Medulla oblongata (tissue), 1 donor: ENCODE results near the gene SOWAHC.
A peak's percentile ranks its signal among the peaks of the same experiment; 100 is the strongest.
"Not testable (repeated sequence)": the region's sequence is repeated elsewhere in the genome, so short reads cannot be mapped to it uniquely, and the experiment has no call there.

Source experiments
- DNase-seq: peaks from one replicate; pipeline ENCODE4 v3.0.0-alpha.2; 2015; ENCODE audit errors: extremely low spot score

The SOWAHC gene, protein sequence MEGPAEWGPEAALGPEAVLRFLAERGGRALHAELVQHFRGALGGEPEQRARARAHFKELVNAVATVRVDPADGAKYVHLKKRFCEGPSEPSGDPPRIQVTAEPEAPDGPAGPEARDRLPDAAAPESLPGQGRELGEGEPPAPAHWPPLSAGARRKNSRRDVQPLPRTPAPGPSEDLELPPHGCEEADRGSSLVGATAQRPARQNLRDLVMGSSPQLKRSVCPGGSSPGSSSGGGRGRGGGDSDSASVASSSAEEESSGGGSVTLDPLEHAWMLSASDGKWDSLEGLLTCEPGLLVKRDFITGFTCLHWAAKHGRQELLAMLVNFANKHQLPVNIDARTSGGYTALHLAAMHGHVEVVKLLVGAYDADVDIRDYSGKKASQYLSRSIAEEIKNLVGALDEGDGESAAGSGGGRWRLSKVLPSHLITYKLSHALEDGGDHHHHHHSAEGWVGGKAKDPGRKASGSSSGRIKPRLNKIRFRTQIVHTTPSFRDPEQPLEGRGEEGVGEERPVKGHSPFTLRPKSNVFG

DNA sequence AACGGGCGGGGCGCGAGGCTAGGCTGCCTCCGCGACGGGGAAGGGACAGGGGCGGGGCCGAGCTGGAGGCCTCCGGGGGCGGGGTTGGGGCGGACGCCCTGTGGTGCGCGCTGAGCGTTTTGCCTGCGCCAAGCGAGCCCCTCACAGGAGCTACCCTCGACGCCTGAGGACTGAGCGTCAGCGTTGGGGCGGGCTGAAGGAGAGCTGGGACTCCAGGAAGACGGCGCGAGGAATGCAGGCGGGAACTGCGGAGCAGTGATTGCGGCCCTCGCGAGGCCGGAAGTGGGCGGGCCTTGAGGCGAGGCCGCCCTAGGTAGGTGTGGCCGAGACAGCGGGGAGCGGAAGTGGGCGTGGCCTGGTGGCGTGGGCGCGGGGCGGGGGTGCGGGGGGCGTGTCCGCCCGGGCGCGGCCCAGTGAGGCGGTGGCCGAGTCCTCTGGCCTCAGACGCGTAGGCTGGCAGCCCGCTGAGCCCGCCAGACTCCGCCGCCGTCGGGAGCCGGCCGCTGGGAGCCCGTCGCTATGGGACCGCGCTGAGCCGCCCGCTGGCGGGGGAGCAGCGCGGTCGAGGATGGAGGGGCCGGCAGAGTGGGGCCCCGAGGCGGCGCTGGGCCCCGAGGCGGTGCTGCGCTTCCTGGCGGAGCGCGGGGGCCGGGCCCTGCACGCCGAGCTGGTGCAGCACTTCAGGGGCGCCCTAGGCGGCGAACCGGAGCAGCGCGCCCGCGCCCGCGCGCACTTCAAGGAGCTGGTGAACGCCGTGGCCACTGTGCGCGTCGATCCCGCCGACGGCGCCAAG lies at the start of gene SOWAHC, which contains the start of gene SEPTIN10:
SOWAHC (plus strand) TSS at position 443 of the 793 bp plus-strand sequence; CDS start at position 569, 126 bp downstream.
SEPTIN10 (minus strand) TSS at position 45 of the 793 bp plus-strand sequence. CDS start 139 bp downstream, outside the sequence.
- peak; percentile 97 for DNase-seq

DNA sequence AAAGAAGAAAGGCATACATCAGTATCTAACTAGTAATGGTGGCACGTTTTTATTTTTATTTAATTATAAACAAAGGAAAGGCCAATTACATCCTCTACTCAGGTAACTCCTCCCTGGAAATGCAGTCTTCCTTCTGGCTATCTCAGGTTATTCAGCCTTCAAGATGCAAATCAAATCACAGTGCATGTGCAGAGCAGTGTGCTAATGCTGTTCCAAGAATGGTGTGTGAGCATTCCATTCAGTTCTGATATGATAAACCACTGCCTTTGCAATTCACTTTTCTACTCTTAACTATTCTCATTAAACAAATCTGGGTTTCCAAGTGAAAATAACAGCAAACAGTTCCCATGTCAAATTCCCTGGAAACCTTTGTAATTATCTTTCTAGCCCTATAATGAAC lies 38.8 kb upstream of the SOWAHC start:
- DNase-seq: no peak

DNA sequence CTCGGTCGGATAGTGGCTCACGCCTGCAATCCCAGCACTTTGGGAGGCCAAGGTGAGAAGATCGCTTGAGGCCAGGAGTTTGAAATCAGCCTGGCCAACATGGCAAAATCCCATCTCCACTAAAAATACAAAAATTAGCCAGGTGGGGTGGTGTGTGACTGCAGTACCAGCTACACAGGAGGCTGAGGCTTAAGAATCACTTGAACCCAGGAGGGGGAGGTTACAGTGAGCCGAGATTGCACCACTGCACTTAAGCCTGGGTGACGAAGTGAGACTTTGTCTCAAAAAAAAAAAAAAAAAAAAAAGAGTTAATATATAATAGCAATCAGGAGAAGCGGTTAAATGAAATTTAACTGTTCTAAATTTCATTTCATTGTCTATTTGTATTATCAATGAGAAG lies 36.5 kb upstream of the SOWAHC start:
- not testable (repeated sequence) for DNase-seq

DNA sequence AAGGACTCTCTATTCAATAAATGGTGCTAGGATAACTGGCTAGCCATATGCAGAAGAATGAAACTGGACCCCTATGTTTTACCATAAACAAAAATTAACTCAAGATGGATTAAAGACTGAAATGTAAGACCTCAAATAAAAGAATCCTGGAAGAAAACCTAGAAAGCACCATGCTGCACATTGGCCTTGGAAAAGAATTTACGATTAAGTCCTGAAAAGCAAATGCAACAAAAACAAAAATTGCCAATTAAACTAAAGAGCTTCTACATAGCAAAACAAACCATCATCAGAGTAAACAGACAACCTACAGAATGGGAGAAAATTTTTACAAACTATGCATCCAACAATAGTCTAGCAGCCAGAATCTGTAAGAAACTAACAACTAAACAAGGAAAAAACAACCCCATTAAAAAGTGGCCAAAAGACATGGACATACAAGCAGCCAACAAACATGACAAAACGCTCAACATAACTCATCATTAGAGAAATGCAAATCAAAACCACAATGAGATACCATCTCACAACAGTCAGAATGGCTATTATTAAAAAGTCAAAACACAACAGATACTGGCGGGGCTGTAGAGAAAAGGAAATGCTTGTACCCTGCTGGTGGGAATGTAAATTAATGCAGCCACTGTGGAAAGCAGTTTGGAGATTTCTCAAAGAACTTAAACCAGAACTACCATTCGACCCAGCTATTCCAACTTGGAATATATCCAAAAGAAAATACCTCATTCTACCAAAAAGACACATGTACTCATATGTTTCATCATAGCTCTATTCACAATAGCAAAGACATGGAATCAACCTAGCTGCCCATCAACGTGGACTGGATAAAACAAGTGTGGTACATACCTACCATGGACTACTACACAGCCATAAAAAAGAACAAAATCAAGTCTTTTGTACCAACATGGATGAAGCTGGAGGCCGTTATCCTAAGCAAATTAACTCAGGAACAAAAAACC lies 31.0 kb upstream of the SOWAHC start:
- no peak for DNase-seq

DNA sequence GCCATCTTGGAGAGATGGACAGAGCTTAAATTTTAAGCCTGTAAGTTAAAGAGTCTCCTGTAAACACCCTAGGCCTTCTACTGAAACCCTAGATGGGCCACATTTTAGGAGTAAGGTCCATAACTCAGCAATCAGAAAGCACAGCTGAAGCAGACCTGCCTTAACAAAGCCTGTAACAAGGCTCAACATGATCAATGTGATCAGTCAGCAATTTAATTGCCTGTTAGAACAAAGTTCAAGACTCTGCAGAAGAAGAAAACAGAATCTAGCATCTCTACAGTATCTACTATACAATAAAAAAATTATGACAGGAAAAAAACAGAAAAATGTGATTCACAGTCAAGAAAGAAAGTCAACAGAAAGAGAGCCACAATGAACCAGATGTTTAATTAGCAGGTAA lies 27.5 kb upstream of the SOWAHC start:
- DNase-seq: no peak

DNA sequence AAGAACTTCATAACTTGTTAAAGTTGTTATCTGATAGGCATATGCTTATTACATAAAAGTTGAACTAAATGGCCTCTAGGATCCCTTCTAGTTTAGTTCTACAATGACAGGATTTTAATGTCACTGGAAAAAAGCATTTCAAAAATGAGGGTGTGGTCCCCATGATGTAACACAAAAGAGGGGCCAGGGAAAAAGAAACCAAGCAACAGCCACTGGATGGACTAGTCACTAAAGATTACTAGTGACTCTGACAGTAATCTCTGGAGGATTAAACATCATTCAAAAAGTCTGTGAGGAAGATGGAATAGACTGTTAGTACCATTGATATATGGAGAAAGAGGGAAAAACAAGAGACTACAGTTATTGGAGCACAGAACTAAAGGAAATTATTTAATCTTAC lies 23.0 kb upstream of the SOWAHC start:
- no peak for DNase-seq

DNA sequence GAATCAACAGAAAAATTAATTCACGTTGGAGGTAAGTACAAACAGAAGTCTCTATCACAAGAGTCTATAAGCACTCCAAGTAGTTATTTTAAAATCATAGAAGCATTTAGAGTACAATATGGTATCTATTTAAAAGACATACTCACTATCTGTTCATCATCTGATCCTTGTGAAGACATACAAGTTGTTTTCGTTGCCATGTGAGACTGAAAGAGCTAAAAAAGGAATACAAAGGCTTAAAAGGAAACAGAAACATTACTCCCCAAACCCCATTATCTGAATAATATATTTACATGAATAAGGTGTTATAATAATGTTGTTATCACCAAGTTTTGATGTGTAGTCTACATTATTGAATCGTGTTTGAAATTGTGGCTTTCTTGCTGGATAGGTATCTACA lies 21.3 kb upstream of the SOWAHC start:
- no peak for DNase-seq

DNA sequence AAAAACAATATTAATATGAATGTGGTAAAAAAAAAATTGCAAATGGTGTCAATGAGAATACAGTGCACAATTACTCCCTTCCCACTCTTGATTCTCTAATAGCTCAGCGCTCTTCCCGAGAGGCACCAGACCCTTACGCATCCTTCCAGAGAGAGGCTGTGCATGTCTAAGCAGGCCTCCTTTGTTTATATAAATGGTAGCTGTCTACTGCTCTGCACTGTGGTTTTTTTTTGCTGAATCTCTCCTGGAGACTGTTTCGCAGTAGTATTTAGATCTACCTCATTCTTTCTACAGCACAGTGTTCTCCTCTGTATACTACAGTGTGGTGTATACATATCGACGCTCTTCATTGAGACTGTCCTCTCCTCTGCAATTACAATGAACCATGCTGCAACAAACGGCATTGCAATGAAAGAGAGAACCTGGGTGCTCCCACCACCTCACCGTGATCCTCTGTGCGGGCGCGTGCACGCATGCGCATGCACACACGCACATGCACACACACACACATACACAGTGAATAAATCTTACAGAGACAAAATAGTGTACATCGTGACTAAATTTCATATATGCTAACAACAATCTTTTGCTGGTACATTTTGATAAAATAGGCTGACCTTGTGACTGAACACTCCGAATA lies 19.8 kb upstream of the SOWAHC start:
- DNase-seq: peak; percentile 71

DNA sequence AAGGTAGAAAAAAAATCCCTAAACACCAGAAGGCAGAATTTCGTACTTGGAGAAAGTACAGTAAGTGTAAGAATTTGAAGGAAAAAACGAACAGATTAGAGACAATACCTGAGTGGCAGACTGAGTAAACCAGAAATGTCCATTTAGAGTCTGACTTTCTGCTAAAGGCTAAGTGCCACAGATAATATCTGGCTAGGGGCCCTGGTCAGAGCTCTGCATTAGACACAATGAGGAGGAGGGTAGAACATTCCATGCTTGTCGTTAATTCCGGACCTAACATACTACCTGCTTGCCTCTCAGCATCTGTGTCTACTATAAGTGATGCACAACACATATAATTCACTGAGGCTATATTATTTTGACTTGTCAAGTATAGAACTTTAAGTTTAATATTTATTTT lies 18.5 kb upstream of the SOWAHC start:
- DNase-seq: no peak

DNA sequence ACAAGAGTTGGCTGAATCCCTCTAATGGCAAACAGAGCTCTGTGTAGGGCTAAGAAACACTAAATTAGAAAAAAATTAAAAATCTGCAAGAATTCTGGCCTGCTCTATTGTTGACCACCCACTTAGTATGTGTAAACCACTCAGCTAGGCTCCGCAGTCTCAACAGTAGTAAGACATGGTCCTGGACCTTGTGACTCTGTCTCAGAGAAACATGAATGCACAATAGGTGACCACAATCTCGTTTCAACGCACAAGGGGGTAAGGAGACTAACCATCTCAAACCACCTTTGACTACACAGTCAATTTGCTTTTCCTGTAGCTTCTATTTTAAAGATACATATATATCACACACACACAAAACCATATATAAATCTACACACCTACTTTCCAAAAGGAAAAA lies 16.9 kb upstream of the SOWAHC start:
- DNase-seq: no peak

DNA sequence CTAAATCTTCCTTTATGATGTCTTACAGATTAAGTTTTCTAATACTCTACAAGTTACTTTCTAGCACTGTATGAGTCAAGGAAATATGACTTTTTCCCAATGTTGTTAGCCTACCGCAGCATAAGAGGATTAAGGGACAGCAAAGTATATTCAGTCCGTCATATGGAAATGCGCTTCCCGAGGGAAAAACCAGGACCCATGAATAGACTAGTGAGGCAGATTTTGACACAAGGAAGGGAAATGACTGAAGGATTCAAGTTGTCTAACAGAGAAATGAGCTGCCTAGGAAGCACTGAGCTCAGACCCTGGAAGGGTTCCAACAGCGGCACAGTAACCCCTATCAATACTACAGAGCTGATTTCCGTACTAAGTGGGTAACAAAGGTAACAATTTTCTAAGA lies 12.4 kb upstream of the SOWAHC start:
- no peak for DNase-seq

DNA sequence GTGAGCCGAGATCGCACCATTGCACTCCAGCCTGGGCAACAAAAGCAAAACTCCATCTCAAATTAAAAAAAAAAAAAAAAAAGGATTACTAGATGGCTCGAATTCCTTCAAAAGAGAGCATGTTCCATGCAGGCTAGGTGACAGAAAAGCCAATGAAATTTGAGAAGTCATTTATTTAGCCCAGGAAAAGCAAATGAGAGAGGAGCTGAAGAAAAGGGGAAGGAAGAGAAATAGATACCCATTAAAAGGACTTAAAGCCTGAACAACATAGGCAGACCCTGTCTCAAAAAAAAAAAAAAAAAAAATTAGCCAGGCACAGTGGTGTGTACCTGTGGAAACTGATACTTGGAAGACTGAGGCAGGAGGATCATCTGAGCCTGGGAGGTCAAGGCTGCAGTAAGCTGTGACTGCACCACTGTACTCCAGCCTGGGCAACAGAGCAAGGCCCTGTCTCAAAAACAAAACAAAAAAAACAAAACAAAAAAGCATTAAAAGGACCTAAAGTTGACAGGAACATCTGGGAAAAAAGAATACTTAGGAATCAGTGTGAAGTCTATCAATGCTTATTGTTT lies 11.5 kb upstream of the SOWAHC start:
- no peak for DNase-seq

DNA sequence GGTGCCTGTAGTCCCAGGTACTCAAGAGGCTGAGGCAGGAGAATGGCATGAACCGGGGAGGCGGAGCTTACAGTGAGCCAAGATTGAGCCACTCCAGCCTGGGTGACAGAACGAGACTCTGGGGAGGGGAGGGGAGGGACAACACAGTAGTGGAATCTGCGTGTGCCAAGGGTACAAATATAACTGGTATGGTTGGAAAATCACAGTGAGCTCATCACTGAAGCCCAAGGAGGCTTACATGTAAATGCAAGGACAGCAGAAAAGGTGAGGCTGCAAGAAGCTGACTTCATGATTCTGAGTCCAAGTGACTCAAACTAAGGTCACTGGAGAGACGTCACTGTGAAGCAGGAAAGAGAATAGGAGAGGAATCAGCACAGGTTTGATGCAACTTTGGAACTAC lies 9.6 kb upstream of the SOWAHC start:
- no peak for DNase-seq

DNA sequence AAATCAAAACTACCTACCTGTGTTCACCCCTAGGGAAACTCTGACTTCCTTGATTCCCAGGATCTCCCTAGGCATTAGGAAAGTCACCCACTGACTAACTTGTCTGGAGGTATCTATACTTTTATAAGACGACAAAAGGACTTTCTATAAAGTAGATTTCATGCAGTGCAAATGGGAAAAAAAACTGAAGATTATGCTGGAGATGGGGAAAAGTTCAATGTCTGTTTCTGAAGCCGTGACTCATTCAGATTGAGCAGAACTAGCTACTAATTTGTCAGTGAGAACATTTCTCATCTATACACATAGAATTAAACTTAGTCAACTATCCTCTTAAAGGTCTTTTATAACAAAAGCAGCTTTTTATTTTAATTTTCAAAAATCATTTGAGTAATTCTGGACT lies 6.4 kb upstream of the SOWAHC start:
- no peak for DNase-seq

DNA sequence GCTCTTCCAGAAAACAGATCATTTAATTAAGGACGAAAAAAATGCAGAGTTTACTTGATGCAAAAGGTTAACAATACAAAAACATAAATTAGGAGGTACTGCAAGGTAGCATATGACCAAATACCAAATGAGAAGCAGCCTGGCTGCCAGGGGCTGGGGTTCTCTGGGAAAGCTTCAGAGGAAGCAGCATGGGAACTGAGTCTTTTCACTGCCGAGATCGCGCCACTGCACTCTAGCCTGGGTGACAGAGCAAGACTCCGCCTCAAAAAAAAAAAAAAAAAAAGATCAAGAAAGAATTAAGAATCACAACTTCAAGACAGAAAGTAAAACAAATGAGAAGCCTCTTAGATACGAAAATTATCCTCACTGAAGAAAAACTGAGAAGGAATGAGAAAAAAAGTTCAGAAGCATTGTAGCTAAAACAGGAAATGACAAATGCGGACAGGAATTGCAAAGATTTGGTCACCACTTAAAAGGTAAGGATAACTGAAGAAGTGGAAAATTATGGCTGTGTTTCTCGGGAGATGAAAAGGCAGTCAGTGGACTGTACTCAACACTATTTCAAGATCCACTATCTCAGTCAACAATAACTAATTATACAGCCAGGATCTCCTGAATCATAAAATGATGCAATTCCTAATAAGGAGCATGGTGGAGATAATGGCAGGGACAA lies 4.7 kb upstream of the SOWAHC start:
- no peak for DNase-seq

DNA sequence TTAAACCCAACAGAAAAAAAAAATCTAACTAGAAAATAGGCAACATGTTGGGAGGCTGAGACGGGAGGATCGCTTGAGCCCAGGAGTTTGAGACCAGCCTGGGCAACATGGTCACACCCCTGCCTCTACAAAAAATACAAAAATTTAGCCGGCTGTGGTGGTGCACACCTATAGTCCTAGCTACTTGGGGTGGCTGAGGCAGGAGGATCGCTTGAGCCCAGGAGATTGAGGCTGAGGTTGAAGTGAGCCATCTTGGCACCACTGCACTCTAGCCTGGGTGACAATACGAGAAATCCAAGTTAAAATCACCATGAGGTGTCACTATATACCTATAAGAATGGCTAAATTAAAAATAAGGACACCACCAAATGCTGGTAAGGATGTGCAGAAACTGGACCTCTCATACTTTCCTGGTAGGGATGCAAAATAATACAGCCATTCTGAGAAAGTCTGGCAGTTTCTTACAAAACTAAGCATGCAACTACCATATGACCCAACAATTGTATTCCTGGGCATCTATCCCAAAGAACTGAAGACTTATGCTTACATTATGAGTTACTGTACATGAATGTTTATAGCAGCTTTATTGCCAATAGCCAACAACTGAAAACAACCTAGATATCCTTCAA lies 2.6 kb upstream of the SOWAHC start:
- DNase-seq: no peak

DNA sequence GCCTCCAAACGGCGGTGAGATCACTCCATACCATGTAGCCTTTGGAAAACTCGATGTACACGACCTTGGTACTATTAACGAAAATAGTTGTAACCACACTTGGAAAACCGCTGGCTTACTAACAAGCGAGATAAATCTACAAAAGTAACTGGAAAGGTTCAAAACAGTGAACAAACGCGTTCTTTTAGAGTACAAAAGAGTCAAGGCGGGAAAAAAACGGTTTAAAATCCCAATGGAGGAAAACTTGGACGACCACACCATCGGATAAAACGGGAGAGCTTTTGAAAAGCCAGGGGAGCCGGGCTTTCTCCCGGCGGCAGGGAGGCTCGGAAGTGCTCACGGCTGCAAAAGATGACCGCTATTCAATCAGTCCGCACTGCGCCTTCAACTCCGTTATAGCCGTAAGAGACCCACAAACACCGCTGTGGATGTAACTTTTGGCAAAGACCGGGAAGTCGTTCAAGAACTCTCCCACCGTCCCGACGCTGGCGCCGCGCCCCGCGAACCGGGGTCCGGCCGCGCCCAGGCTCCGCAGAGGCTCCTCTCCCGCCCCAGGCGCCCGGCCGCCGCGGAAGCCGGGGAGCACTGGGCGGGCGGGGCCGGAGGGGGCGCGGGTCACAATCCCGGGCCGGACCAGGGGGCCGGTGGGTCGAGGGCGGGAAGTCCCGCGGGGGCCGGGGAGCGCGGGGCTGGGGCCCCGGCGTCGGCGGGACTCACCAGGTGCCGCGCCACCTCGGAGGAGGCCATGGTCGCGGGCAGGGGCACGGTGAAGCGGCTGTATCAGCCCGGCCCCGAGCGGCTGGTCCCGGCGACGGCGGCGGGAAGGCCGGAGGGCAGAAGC lies 863 bp upstream of the SOWAHC start:
- DNase-seq: peak; percentile 55

DNA sequence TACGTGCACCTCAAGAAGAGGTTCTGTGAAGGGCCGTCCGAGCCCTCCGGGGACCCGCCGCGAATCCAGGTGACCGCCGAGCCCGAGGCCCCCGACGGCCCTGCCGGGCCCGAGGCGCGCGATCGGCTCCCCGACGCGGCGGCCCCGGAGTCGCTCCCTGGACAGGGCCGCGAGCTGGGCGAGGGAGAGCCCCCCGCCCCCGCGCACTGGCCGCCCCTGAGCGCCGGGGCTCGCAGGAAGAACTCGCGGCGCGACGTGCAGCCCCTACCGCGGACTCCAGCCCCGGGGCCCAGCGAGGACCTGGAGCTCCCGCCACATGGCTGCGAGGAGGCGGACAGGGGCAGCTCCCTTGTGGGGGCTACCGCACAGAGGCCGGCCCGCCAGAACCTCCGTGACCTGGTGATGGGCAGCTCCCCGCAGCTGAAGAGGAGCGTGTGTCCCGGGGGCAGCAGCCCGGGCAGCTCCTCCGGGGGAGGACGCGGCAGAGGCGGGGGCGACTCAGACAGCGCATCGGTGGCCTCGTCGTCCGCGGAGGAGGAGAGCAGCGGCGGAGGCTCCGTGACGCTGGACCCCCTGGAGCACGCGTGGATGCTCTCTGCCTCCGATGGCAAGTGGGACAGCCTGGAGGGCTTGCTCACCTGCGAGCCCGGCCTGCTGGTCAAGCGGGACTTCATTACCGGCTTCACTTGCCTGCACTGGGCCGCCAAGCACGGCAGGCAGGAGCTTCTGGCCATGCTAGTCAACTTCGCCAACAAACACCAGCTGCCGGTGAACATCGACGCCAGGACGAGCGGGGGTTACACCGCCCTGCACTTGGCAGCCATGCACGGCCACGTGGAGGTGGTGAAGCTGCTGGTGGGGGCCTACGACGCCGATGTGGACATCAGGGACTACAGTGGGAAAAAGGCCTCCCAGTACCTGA lies 812 bp downstream of the SOWAHC start:
- no peak for DNase-seq
